Keratinocyte (primary cell): Measurements from ENCODE around the gene MYH9.

Experiments
- CTCF ChIP-seq, 3 experiments: IDR thresholded peaks in 1 of 3; conservative IDR thresholded peaks in 1 of 3; optimal IDR thresholded peaks in 1 of 3; 2 replicates in 2 of 3; 3 replicates in 1 of 3; pipeline versions ENCODE3 to v1.5.1; 2011; ENCODE audit warnings: low read length in 3 of 3, mild to moderate bottlenecking in 3 of 3, moderate library complexity in 2 of 3, control low read depth in 1 of 3, inconsistent platforms in 1 of 3; ENCODE audit not compliant: insufficient read depth in 2 of 3; ENCODE audit errors: extremely low read depth in 1 of 3
- EZH2 ChIP-seq: IDR thresholded peaks from one replicate; pipeline ENCODE4 v1.6.1; 2012; ENCODE audit warnings: inconsistent platforms, mild to moderate bottlenecking, low read length, moderate library complexity

GRCh38 chr22:36331912-36332622 is 55.7 kb downstream of the MYH9 start:
- peak in 1 of 3 experiments; percentile 6 for TF ChIP-seq CTCF (optimal IDR thresholded peaks at IDR 0.05 in 1 of 3, IDR thresholded peaks at IDR 0.05 in 1 of 3, conservative IDR thresholded peaks at IDR 0.05 in 1 of 3; ENCODE audit: extremely low read depth in 1 of 3, insufficient read depth in 2 of 3, low read length in 3 of 3)
- no peak for TF ChIP-seq EZH2
